OCI-LY3 (cell line): ENCODE measurements around the gene KLF5.

Experiments used
- CTCF ChIP-seq: fragments of 200-600, 300-600 bp; sonication (generic); IDR thresholded peaks from 2 replicates; pipeline ENCODE4 v1.5.1; 2014; ENCODE audit warnings: antibody characterized with exemption, low read length, low read depth
- EZH2phosphoT487 ChIP-seq: fragments of 200-600 bp; shearing (Covaris generic); IDR thresholded peaks from 2 replicates; pipeline ENCODE4 v1.6.1; 2018; ENCODE audit warnings: antibody characterized with exemption, mixed run types, low read depth

GRCh38 chr13:73081256-73081915 is 22.6 kb downstream of the KLF5 start:
- no peak for TF ChIP-seq CTCF
- TF ChIP-seq EZH2phosphoT487, result no peak
